ENCODE data around the gene CHRM1.
"Not testable (repeated sequence)": the region's sequence is repeated elsewhere in the genome, so short reads cannot be mapped to it uniquely, and the experiment has no call there.

The CHRM1 gene, protein sequence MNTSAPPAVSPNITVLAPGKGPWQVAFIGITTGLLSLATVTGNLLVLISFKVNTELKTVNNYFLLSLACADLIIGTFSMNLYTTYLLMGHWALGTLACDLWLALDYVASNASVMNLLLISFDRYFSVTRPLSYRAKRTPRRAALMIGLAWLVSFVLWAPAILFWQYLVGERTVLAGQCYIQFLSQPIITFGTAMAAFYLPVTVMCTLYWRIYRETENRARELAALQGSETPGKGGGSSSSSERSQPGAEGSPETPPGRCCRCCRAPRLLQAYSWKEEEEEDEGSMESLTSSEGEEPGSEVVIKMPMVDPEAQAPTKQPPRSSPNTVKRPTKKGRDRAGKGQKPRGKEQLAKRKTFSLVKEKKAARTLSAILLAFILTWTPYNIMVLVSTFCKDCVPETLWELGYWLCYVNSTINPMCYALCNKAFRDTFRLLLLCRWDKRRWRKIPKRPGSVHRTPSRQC

DNA sequence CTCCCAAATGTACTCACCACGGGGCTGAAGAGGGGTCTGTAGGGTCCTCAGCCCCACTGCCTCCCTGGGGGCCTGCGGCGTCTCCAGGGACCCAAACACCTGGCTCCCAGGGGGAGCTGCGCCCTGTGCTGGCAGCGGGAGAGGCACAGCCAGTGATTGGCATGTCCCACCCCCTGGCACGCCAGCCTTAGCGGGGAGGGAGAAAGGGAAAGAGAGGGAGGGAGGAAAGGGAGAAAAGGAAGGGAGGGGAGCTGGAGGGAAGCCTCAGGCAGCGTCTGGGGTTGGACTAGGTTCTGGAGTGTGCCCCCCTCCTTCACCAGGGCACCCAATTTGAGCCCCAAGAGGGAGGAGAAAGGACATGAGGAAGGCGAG, at the start of gene CHRM1:
Gene CHRM1 (minus strand): TSS at position 163 of the 372 bp plus-strand sequence. CDS start 10,263 bp downstream, outside the sequence.
- peaks cover 7% of the 10 kb centered on the region for H3K4me1 Mint-ChIP-seq (ENCODE audit: low read depth)
- no peak for DNase-seq (ENCODE audit: low spot score)

DNA sequence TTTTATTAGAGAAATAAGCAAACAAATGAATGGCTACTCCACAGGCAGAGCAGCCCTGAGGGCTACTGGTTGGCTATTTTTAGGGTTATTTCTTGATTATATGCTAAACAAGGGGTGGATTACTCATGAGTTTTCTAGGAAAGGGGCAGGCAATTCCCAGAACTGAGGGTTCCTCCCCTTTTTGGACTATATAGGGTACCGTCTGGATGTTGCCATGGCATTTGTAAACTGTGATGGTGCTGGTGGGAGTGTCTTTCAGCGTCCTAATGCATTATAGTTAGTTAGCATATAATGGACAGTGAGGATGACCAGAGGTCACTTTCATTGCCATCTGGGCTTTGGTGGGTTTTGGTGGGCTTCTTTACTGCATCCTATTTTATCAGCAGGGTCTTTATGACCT, 44.4 kb upstream of the CHRM1 start:
- no peaks in the 10 kb centered on the region for H3K4me1 Mint-ChIP-seq (ENCODE audit: low read depth)
- no peak overlapping the region for H3K4me3 Mint-ChIP-seq
- no peak for DNase-seq (ENCODE audit: low spot score)
- no peak overlapping the region for H3K27ac Mint-ChIP-seq
- H3K9me3 Mint-ChIP-seq: no peaks in the 10 kb centered on the region
- H3K36me3 Mint-ChIP-seq (ENCODE audit: low read depth): no peaks in the 10 kb centered on the region
- H3K27me3 Mint-ChIP-seq (ENCODE audit: low read depth): peaks cover 9% of the 10 kb centered on the region

More for the DNA sequence above, at the start of gene CHRM1:
- Mint-ChIP-seq H3K27me3 (ENCODE audit: low read depth) (peaks cover 57% of the 10 kb centered on the region), H3K4me3 (no peak within 1 kb of the TSS), H3K27ac (no peak within 1 kb of the TSS), H3K36me3 (ENCODE audit: low read depth) (no peaks in the 10 kb centered on the region), H3K9me3 (no peaks in the 10 kb centered on the region)

DNA sequence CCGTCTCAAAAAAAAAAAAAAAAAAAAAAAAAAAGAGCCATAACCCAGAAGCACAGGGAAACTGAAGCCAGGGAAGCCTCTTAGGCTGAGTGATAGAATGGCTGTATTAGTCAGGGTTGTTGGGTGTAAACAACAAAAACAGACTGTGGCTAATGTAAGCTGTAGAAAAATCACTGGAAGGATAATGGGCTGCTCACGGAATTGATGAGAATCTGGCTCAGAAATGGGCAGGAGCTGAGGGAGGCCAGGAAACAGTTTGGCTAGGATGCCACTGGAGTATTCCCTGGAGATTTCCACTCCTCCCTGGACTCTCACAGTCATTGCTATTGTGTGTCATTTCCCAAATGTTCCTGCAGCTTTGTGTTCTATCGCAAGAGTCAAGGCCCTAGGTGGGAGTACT, 41.2 kb upstream of the CHRM1 start:
- Mint-ChIP-seq H3K9me3 (no peaks in the 10 kb centered on the region), H3K27ac (no peak overlapping the region), H3K4me1 (ENCODE audit: low read depth) (no peaks in the 10 kb centered on the region), H3K36me3 (ENCODE audit: low read depth) (no peaks in the 10 kb centered on the region), H3K4me3 (no peak overlapping the region), H3K27me3 (ENCODE audit: low read depth) (peaks cover 7% of the 10 kb centered on the region)
- no peak for DNase-seq (ENCODE audit: low spot score)

DNA sequence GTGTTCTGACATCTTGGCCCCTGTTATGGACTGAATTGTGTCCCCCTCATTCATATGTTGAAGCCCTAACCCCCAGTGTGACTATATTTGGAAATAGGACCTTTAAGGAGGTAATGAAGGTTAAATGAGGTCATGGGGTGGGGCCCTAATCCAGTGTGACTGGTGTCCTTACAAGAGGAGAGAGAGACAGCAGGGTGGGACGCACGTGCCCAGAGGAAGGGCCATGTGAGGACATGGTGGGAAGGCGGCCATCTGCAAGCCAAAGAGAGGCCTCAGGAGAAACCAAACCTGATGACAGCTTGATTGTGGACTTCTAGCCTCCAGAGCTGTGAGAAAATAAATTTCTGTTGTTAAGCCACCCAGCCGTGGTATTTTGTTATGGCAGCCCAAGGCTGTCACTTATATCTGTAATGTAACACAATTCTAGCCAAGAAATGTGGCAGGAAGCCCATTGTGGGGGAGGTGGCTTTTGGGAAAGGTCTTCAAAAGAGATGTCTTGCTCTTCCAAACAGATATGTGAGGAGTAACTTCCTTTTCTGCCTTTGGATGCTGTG, 39.9 kb upstream of the CHRM1 start:
- H3K9me3 Mint-ChIP-seq: no peaks in the 10 kb centered on the region
- H3K4me1 Mint-ChIP-seq (ENCODE audit: low read depth): no peaks in the 10 kb centered on the region
- H3K27ac Mint-ChIP-seq: no peak overlapping the region
- H3K36me3 Mint-ChIP-seq (ENCODE audit: low read depth): no peaks in the 10 kb centered on the region
- no peaks in the 10 kb centered on the region for H3K27me3 Mint-ChIP-seq (ENCODE audit: low read depth)
- H3K4me3 Mint-ChIP-seq: no peak overlapping the region
- DNase-seq (ENCODE audit: low spot score): no peak

DNA sequence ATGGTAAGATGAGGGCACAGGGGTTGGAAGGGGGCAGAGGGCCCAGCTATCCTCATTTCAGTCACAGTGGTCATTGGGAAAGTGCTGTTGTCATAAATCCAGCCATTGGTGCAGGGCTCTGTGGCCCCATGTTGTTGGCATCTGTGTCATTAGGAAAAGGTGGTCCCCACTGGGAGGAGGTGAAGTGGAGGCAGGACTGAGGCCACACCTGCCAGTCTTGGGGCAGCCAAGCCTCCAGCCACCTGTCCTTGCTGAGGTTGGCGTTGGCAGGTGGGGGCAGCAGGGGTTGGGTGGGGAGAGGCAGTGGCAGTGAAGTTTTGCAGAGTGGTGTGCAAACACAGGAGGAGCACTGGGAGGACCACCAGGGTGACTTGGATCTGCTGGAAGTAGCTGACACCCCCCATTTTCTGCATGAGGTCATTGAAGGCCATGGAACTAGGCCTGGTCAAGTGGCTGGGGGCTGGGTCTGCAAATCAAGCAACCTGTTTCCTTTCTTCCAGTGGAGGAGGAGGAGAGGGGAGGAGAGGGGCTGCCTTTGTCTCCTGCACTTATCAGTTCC, 38.3 kb upstream of the CHRM1 start:
- DNase-seq (ENCODE audit: low spot score): no peak
- no peaks in the 10 kb centered on the region for H3K36me3 Mint-ChIP-seq (ENCODE audit: low read depth)
- no peaks in the 10 kb centered on the region for H3K27me3 Mint-ChIP-seq (ENCODE audit: low read depth)
- no peaks in the 10 kb centered on the region for H3K9me3 Mint-ChIP-seq
- no peak overlapping the region for H3K4me3 Mint-ChIP-seq
- H3K27ac Mint-ChIP-seq: no peak overlapping the region
- H3K4me1 Mint-ChIP-seq (ENCODE audit: low read depth): no peaks in the 10 kb centered on the region

DNA sequence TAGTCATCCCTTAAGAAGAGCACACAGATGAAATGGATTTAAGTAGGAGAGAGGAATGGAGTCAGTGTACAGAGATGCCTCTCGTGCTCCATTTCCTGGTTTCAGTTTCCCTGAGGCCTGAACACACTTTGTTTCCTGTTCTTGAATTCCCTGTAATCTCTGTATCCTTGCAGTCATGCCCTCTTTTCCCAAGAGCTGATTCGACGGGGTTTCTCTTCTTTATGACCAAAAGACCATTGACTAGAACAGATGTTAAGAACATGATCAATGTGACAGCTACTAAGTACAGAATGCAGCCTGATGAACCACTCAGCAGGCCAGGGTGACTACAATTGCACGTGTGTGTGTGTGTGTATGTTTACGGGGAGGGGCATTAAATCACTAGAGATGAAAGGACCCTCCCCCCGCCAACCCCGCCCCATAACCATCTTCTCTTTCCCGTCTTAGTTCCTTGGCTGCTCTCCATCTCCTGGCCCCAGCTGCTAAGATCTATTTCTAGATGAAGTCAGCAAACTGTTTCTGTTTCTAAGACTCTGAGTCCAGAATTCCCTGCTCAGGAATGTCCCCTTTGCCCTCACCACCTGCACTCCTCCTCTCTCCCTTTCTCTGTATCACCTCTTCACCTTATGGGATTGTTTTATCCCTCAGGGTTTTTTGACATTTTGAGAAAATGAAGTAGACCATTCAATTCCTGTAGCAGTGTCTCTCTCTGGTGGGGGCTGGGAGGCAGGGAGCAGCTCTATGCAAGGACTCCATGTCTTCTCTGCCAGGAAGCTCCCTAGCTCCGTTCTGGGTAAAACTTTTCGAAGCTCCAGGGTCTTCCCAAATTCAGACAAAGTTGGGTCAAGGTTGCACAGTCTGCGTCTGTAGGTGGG, 37.6 kb upstream of the CHRM1 start:
- Mint-ChIP-seq H3K27me3 (ENCODE audit: low read depth) (peaks cover 2% of the 10 kb centered on the region), H3K27ac (no peak overlapping the region), H3K36me3 (ENCODE audit: low read depth) (no peaks in the 10 kb centered on the region), H3K4me3 (no peak overlapping the region), H3K4me1 (ENCODE audit: low read depth) (no peaks in the 10 kb centered on the region), H3K9me3 (no peaks in the 10 kb centered on the region)
- no peak for DNase-seq (ENCODE audit: low spot score)

DNA sequence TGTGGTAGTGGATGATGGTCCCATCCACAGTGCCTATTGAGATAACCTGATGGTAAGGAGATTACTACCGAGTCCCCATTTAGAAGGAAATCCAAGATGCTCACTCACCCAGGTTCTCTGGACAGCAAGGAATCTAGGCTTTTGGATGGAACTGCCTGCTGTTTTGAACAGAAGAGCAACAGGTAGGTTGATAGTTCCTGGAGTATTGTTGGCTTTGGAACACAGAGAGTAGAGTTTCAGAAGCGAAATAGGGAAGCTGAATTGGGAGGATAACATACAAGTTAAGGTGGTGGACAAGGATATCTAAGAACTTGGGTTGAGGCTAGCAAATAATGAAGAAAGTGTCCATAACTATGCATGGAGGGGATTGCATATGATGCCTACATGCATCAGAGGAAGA, 36.0 kb upstream of the CHRM1 start:
- H3K36me3 Mint-ChIP-seq (ENCODE audit: low read depth): no peaks in the 10 kb centered on the region
- H3K27me3 Mint-ChIP-seq (ENCODE audit: low read depth): peaks cover 2% of the 10 kb centered on the region
- H3K4me1 Mint-ChIP-seq (ENCODE audit: low read depth): no peaks in the 10 kb centered on the region
- no peak overlapping the region for H3K4me3 Mint-ChIP-seq
- no peaks in the 10 kb centered on the region for H3K9me3 Mint-ChIP-seq
- H3K27ac Mint-ChIP-seq: no peak overlapping the region
- DNase-seq (ENCODE audit: low spot score): no peak

DNA sequence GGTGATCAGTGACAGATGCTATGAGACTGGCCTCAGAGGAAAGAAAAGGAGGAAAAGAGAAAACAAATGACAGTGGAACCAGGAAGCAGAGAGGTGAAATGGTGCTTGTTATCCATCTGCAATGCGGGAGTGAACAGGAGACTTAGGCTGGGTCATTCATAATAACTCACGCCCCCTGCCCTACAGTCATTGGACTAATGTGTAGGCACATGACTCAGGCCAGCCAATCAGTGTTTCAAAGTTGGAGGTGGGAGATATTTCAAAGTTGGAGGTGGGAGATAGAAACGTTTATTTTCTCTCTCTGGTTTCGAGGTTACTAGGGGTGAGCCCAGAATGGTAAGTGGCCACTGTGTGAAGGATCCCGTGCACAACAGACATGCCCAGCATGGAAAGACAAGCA, 33.3 kb upstream of the CHRM1 start:
- H3K27me3 Mint-ChIP-seq (ENCODE audit: low read depth): peaks cover 2% of the 10 kb centered on the region

DNA sequence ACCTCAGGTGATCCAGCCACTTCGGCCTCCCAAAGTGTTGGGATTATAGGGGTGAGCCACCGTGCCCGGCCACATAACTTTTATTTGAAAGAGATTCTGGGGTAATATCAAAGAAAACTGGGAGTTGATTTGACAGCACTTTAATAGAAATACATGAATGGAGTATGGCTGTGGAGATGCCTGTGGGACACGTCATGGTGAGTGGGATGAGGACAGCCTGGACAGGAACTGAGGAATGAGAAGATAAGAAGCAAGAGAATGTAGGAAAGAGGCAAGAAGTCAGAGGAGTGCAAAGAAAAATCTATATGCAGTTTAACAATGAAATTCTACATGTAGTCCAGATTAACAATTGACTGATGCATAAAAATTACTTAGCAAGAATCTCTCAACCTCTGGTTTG, 32.6 kb upstream of the CHRM1 start:
- DNase-seq (ENCODE audit: low spot score): no peak
- Mint-ChIP-seq H3K27me3 (ENCODE audit: low read depth) (peaks cover 2% of the 10 kb centered on the region), H3K9me3 (no peaks in the 10 kb centered on the region), H3K27ac (no peak overlapping the region), H3K36me3 (ENCODE audit: low read depth) (no peaks in the 10 kb centered on the region), H3K4me3 (no peak overlapping the region), H3K4me1 (ENCODE audit: low read depth) (no peaks in the 10 kb centered on the region)

More for the DNA sequence above, 33.3 kb upstream of the CHRM1 start:
- Mint-ChIP-seq H3K4me3 (no peak overlapping the region), H3K9me3 (no peaks in the 10 kb centered on the region), H3K4me1 (ENCODE audit: low read depth) (no peaks in the 10 kb centered on the region), H3K36me3 (ENCODE audit: low read depth) (no peaks in the 10 kb centered on the region), H3K27ac (no peak overlapping the region)
- no peak for DNase-seq (ENCODE audit: low spot score)

DNA sequence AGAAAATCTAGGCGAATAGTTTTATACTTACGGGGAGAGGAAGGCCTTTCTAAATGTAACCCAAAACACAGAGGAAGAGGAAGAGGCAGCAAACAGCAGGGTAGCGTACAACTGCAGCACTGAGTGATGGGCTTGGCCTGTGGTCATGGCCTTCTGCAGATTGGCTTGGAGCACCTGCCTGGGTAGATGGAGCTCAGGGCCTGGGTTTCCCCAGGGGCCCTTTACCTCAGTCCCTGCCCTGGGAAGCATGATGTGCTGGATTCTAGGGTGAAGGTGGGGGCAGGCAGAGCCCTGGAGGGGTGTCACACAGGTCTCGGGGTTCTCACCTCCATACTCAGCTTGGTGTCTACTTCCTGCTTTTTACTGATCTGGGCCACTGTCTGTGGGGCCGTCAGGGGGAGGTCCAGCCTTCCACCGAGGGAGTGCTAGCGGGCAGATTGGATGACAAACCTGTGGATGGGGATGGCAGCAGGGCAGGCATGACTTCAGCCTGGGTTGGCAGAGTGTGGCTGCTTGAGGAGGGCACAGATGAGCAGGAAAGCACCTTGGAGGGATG, 27.7 kb upstream of the CHRM1 start:
- Mint-ChIP-seq H3K27ac (no peak overlapping the region), H3K27me3 (ENCODE audit: low read depth) (peaks cover 20% of the 10 kb centered on the region), H3K9me3 (no peaks in the 10 kb centered on the region), H3K36me3 (ENCODE audit: low read depth) (no peaks in the 10 kb centered on the region), H3K4me3 (no peak overlapping the region), H3K4me1 (ENCODE audit: low read depth) (no peaks in the 10 kb centered on the region)
- no peak for DNase-seq (ENCODE audit: low spot score)

DNA sequence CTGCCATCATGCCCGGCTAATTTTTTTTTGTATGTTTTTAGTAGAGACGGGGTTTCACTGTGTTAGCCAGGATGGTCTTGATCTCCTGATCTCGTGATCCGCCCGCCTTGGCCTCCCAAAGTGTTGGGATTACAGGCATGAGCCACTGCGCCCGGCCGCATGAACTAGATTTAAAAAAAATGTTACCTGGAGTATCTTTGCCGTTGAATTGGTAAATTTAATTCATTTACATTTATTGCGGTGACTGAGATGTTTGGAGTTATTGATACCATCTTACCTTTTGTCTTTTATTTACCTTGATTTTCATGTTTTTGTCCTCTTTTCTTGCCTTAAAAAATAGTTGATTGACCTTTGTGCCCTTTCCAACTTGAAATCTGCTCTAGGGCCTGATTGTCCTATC, 24.4 kb upstream of the CHRM1 start:
- not testable (repeated sequence) for H3K4me1 Mint-ChIP-seq (ENCODE audit: low read depth); H3K27ac Mint-ChIP-seq

DNA sequence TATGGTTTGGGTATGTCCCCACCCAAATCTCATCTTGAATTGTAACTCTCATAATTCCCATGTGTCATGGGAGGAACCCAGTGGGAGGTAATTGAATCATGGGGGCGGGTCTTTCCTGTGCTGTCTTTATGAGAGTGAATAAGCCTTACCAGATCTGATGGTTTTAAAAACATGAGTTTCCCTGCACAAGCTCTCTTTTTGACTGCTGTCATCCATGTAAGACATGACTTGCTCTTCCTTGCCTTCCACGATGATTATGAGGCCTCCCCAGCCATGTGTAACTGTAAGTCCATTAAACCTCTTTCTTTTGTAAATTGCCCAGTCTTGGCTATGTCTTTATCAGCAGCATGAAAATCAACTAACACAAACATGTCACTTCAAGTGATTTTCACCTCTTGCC, 16.4 kb upstream of the CHRM1 start:
- H3K4me1 Mint-ChIP-seq (ENCODE audit: low read depth); H3K27me3 Mint-ChIP-seq (ENCODE audit: low read depth); H3K36me3 Mint-ChIP-seq (ENCODE audit: low read depth); DNase-seq (ENCODE audit: low spot score); H3K27ac Mint-ChIP-seq; H3K4me3 Mint-ChIP-seq; H3K9me3 Mint-ChIP-seq: not testable (repeated sequence)

More for the DNA sequence above, 24.4 kb upstream of the CHRM1 start:
- DNase-seq (ENCODE audit: low spot score); H3K9me3 Mint-ChIP-seq; H3K36me3 Mint-ChIP-seq (ENCODE audit: low read depth); H3K4me3 Mint-ChIP-seq: not testable (repeated sequence)
- H3K27me3 Mint-ChIP-seq (ENCODE audit: low read depth): peaks cover 23% of the 10 kb centered on the region

DNA sequence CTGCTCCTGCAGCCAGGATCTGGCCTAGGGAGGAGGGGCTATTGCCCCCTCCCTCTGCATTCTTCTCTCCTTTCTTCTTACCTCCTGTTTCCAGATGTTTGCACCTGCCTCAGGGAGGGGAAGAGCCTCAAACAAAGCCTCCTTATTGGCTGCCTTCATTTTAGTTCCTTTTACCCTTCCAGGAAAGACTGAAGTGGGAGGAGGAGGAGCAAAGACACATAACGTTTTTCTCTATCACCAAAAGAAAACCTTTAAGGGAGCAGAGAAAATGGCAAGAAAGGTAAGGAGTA, 13.3 kb upstream of the CHRM1 start:
- no peaks in the 10 kb centered on the region for H3K4me1 Mint-ChIP-seq (ENCODE audit: low read depth)
- no peaks in the 10 kb centered on the region for H3K36me3 Mint-ChIP-seq (ENCODE audit: low read depth)
- peaks cover 18% of the 10 kb centered on the region for H3K27me3 Mint-ChIP-seq (ENCODE audit: low read depth)

More for the DNA sequence above, 13.3 kb upstream of the CHRM1 start:
- no peak overlapping the region for H3K4me3 Mint-ChIP-seq
- no peaks in the 10 kb centered on the region for H3K9me3 Mint-ChIP-seq
- DNase-seq (ENCODE audit: low spot score): no peak
- no peak overlapping the region for H3K27ac Mint-ChIP-seq

All from T-helper 2 cell treated with Interferon-gamma antibody and Interleukin-4, amounts not matched to agents 5 μg/mL and 100 μg/mL, for 36 hours (primary cell).